Measurements from ENCODE around the gene GAK.

GRCh38 chr4:858041-858481 lies 74.1 kb downstream of the GAK start:
- TF ChIP-seq, protein P1, sequence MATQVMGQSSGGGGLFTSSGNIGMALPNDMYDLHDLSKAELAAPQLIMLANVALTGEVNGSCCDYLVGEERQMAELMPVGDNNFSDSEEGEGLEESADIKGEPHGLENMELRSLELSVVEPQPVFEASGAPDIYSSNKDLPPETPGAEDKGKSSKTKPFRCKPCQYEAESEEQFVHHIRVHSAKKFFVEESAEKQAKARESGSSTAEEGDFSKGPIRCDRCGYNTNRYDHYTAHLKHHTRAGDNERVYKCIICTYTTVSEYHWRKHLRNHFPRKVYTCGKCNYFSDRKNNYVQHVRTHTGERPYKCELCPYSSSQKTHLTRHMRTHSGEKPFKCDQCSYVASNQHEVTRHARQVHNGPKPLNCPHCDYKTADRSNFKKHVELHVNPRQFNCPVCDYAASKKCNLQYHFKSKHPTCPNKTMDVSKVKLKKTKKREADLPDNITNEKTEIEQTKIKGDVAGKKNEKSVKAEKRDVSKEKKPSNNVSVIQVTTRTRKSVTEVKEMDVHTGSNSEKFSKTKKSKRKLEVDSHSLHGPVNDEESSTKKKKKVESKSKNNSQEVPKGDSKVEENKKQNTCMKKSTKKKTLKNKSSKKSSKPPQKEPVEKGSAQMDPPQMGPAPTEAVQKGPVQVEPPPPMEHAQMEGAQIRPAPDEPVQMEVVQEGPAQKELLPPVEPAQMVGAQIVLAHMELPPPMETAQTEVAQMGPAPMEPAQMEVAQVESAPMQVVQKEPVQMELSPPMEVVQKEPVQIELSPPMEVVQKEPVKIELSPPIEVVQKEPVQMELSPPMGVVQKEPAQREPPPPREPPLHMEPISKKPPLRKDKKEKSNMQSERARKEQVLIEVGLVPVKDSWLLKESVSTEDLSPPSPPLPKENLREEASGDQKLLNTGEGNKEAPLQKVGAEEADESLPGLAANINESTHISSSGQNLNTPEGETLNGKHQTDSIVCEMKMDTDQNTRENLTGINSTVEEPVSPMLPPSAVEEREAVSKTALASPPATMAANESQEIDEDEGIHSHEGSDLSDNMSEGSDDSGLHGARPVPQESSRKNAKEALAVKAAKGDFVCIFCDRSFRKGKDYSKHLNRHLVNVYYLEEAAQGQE (IDR thresholded peaks at IDR 0.05; ENCODE audit: insufficient read depth in 1 of 2, low read depth in 2 of 2, low read length in 1 of 2) = no peak
- no peak for TF ChIP-seq CTCF (IDR thresholded peaks at IDR 0.05)
- no peak for TF ChIP-seq POLR2AphosphoS5 (IDR thresholded peaks at IDR 0.05; ENCODE audit: low read depth, low read length)
- TF ChIP-seq SIN3A (IDR thresholded peaks at IDR 0.05; ENCODE audit: borderline replicate concordance, insufficient read depth, low read depth, low read length) = no peak
- no peak for TF ChIP-seq TCF7L2 (IDR thresholded peaks at IDR 0.05; ENCODE audit: low read depth, low read length)

All from Panc1 (cell line).